Activated CD8-positive, alpha-beta memory T cell treated with anti-CD3 and anti-CD28 coated beads for 48 hours (primary cell): ENCODE data around the gene UBQLN4.

Source experiments
- DNase-seq, 3 experiments: peaks; one replicate each; pipeline ENCODE4 v3.0.0-alpha.2; 2020; ENCODE audit warnings: low read depth in 2 of 3, low spot score in 2 of 3

UBQLN4 gene

DNA sequence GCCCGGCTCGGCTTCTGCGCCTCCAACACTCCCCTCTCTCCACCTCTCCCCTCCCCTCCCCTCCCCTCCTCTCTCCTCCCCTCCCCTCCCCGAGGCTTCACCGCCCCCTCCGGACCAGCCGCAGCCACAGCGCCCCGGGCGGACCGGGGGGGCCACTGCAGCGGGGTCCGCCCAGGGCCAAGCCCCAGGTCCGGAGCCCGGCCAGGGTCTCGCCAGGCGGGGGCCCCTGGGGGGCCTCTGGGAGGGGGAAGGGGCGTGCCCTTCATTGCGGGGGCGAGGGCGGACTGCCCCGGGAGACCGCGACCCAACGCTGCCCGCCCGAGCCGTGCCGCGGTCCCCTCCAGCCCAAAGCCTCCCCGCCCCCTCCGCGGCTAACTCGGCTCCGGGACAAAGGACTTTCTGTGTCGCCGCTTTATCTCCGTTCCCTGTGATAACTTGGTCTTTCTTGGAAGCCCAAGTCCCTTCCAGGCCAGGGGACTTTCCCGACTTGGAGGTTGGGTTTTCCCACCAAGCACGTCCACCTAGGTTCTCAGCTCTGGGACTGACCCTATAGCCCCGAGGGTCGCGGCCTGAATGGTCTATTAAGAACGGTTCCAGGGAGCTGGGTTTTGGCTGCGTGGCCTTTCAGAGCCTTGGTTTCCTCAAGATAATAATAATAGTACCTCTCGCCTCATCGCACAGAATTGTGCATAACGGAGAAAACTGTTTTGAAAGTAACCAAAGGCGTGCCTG lies at the start of gene UBQLN4:
UBQLN4 (minus strand) TSS at position 31 of the 732 bp plus-strand sequence. CDS start 97 bp downstream, outside the sequence.
- DNase-seq = peak; percentile 64 to 81 (median 64)

DNA sequence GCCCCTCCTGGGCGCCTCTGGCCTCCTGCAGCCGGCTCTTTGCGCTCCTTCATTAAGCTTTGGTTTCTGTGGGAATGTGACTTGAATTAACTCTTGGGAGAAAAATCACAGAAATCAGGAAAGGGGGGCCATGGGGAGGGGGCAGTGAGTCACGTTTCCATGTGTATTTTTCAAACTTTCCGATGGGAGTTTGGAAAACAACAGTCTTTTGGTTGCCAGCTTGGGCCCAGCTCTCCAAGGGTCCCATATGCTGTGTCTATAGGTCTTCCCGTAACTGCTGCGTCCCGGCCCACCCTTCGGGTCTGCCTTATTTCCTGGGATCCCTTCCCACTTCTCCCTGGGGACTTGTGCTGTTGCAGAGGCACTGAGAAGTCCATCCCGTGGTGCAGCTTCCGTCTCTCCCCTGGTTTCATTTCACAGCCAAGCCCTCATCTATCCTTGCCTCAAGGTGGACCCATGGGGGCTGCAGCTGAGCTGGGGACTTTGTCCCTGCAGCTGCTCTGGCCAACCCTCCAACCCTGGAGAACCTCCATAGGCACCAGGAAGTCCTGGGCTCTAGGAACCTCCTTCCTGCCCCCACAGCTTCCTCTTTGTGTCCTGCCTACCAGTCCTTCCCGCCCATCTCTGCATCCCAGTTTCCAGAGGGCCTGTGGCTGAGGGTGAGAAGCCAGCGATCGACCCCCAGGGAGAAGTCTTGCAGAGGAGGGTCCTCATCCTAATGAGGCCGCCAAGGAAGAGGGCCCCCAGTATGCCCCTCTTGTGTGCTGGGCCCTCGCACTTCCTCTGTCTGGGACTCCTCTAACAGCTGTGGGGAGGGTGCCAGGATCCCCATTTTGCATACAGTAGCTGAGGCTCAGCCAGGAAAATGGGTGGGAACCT lies 49.3 kb upstream of the UBQLN4 start:
- no peak for DNase-seq

DNA sequence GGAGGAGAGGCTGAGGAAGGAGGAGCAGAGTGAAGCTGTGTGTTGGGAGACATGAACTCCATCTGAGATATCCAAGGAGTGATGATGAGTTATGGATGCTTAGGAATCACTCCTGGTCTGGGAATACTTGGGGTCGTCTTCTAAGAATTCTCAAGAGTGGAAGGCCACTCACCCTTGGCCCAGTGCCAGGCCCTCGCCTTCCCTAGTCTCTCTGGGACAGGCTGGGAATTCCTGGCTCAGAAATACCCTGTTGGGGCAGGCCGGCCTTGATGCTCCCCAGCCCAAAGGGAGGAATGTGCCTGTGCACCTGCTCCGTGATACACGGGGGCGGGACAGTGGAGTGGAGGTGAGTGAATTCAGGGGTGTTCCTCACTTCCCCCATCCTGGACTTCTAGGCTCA lies 48.3 kb upstream of the UBQLN4 start:
- no peak for DNase-seq

DNA sequence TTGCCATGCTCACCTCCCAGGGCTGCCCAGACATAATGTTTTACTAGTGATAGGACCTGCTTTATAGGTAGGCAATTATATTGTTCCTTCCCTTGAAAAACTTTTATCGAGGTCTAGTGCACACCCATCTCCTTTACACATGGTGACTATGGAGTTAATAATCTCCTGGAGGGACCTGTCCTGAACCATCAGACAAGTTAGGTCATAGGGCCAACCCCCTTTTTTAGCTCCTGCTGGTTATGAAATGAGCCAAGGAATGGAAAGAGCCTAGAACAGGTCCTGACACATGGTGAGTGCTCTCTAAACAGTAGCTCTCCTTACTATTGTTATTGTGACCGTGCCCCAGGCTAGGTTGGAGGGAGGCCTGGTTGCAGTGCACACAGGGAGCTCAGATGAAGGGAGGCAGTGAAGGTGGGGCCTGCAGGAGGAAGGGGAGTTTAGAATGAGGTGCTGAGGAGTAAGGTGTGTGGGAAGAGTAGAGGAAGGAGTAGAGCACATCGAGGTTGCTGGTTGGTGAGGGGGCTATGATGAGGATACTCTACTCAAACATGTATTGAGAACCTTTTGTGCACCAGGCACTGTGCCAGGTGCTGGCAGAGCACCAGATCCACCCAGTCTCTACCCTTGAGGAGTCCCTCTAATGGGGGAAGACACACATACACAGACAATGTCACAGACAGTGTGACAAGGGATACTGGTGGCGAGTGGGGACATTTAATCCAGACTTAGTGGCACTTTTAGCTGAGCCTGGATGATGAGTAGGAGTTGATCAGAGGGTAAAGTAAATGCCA lies 46.8 kb upstream of the UBQLN4 start:
- DNase-seq = no peak

DNA sequence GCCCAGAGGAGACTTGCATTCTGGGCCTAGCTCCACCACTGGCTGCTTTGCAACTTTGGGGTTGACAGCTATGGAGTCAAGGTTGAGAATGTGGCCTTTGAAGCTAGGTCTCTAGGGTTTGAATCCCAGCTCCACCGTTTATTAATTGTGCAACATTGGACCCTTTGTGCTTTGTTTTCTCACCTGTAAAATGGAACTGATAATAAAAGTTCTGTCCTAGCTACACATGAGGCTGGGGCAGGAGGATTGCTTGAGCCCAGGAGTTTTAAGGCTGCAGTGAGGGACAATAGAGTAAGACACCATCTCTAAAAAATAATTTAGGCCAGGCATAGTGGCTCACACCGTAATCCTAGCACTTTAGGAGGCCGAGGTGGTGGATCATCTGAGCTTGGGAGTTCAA lies 45.7 kb upstream of the UBQLN4 start:
- DNase-seq = no peak

DNA sequence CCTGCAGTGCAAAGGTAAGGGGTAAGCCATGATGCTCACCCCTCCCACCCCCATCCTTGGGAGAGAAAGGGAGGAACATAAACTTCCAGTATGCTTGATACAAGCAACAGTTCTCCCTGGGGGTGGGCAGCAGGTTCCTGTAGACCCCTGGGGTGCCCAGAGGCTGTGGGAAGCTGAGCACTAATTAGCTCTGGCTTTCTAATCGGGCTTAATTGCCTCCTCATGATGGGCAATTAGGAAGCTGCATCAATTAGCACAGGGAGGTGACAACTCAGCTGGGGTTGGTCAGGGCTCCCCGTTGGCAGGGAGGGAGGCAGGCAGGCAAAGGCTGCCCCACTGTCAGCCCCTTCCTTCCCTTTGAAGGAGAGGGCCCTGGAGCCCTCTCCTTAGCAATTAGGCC lies 45.2 kb upstream of the UBQLN4 start:
- no peak for DNase-seq

DNA sequence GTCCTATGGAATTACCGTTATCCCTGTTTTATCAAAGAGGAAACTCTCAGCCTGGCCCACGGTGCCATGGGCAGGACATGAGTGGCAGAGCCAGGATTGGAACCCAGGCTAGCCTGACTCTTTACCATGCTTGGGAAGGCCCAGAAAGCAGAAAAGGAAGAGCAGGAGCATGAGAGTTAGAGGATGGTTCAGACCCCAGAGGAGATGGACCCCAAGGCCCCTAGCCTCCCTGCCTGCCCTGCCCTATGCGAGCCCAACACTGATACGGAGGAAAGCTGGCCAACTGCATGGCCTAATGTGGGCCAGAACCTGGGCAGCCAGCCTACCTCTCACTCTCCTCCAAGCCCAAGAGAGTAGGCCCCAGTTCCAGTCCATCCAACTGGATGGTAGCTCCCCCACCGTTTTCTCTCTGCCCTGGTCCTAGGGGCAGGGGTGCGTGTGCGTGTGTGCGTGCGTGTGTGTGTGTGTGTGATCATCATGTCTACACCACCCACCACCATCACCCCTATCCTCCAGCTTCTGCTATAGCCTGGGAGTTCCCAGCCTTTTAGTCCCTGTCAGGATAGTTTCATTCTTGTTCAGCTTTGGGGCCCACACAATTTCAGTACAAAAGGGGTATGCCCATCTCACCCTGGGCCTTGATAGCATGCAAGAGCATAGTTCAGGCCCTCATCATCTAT lies 44.0 kb upstream of the UBQLN4 start:
- peak in 1 of 3 experiments; percentile 36 for DNase-seq

DNA sequence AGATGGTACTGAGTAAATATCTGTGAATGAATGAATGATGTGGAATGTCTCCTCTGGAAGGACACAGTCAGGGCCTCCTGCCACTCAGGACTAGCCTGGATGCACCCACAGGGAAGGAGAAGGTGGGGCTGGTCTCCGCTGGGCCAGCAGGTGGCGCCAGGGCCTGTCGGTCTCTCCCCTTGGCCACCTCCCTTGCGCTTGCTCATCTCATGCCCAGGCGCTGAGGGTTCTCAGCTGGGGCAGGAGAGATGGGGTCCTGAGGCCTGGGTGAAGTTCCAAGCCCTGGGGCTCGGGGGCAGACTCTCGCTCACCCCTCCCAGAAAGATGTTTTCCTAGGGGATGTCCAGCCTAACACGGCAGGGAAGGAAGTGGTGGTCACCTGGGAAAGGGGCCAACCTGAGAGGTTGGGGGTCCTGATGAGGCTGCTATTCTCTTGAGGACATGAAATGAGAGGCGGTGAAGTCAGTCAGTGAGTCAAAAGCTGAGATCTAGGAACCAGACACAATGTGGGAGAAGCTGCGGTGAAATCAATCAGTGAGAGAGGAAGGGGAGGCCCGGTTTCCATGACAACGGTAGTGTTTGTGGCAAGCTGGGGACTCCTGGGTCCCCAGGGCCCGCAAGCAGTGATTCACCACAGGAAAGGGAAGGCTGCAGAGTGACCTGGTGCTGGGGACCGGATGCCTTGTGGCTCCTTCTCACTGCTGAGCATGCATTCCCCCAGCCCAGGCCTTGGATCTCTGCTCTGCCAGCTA lies 43.2 kb upstream of the UBQLN4 start:
- peak; percentile 78 to 82 (median 81) for DNase-seq

DNA sequence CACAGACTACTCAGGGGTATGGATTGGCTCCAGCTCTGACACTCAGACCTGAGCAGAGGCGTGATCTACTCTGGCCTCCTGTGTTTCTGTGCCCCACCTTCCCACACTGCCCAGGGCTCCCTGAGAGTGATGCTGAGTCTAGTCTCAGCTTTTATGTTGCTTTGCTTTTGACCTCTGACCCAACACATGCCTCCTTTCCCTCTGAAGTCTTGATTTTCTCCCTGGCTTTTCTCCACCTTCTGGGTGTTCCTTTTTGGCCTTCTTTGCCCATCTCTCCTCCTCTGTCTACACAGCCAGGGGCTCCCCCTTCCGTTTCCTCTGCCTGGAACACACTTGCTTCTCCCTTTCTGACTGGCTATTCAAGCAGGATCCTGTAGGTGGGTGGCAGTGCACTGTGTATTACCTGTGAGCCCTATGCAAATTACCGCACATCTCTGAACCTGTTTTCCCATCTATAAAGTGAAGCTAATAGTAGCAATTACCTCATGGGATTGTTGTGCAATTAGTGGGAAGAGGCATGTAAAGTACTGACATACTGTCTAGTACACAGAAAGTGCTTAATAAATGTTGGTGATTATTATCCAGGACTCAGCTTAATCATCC lies 42.4 kb upstream of the UBQLN4 start:
- no peak for DNase-seq

DNA sequence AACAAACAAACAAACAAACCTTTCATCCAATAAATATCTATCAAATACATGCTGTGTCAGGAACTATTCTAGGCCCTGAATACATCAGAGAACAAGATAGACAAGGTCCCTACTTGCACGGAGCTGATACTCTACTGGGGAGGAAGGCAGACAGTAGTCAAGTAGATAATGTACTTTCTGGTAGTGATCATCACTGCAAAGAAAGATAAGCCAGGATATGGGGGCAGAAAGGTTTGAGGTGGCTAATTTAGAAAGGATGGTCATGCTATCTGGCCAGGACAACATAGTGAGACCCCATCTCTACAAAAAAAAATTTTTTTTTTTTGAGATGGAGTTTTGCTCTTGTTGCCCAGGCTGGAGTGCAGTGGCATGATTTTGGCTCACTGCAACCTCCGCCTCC lies 38.0 kb upstream of the UBQLN4 start:
- no peak for DNase-seq

DNA sequence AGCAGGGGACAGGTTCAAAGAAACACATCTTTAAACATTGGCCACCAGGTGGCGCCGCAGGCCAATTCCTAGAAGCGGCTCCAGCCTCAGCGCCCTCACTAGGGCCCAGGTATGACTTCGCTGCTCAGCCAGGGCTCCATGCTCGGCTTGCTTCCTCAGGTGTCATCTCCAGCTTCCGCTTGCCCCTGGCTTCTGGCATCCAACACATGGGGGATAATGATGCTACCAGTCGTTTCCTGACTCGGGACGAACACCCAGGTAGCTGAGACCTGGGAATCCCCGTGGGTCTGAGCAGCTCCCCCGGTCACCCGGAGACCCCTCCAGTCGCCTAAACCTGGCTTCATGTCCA lies 37.2 kb upstream of the UBQLN4 start:
- peak; percentile 61 to 91 (median 89) for DNase-seq

DNA sequence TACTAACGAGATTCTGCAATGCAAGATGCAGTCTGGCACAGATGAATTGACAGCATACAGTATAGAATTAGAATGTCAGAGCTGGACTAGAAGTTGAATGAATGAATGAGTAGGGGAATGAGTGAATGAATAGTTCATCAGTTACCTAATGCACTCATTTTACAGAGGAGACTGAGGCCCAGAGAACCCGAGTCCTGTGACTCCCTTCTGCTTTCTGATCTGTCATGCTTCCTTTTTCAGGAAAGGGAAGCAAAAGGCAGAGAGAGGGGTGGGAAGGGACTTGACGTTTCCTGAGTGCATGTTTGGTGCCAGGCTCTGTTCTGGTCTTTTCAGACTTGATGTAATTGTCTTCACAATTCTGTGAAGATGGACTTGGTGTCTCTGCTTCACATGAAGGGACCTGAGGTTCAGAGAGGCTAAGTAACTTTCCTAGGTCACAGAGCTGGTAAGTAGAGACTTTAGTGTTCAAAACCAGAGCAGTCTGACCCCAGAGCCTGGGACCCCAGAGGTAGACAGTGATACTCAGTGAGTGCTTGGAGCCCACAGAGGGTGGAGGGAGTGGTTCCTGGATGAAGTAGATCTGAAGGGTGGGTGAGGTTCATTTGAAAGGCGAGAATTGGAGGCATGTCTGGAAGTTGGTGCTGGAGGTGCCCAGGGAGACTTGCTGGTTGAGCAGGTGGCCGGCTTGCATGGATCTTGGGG lies 36.7 kb upstream of the UBQLN4 start:
- DNase-seq = no peak

DNA sequence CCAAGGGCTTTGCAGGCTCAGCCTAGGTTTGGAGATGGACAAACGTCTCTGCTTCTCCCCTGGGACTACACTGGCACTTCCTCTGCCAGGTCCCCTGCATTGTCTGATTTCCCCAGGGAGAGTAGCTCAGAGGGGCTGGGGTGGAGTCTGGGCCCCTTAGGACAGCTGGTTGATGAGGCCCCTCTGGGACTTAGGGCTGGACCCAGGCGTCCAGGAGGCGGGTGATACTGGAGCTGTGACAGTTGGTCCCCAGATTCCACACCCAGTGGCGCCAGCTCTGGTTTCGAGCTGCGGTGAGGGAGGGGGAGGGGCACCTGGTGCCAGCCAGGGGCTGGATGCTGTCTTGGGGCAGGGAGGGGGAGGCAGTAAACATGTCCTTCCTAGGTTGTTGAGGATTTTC lies 36.1 kb upstream of the UBQLN4 start:
- no peak for DNase-seq

DNA sequence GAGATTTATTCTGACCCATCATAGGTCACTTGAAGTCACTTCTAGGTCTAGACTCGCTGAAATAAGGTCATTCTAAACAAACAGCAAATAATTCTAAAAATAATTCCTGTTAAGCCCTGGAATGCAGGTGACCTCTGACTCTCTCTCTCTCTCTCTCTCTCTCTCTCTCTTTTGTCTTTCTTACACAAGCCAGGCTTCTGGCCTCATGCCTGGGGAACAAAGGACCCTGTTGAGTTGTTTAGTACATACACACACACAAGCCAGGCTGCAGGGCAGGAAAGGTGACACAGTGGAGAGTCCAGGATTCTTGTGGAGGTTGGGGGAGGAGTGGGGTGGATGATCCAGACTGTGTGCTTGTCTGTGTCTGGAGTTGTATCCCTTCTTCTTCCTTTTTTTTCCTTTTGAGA lies 32.7 kb upstream of the UBQLN4 start:
- DNase-seq = no peak

DNA sequence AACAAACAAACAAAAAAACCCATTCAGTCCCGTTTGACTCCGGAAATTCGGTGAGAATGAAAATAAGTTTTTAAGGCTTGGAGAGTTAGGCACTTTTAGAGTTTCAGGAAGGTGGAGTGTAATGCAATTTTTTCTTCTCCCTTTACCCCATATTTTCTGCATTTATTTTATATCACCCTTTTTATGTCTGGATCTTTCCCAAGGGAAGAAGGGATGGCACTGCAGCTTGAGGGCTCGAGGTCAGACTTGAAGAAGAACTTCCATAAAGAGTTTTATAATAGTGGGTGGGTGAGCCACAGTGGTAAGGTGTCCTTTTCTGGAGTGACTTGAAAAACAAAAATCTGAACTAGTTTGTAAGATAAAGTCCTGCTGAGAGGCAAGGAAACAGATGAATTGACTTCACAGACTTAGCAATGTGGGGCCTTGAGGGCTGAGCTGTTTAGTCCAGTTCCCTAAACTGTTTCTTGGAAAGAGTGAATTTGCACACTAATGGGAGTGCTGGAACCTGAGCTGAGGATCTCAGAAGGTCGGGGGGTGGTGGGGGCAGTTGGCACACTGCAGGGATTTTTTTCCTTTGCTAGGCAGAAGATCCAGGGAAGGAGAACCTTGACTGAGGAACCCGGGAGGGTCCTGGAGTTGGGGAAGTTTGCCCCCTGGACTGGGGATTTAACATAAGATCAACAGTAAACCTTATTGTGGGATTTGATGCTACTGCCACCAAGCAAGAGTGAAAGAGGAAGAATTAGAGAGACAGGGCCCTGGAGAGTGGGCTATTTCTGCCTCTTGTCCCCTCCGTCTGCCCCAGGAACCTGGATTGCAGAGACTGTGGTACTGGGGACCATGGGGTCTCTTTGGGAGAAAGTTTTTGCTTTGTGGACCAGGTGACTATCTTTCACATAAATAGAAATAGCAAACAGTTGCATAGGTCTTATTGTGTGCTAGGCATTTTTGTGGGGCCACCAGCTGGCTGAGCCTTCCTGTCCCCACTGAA lies 30.5 kb upstream of the UBQLN4 start:
- DNase-seq = no peak

DNA sequence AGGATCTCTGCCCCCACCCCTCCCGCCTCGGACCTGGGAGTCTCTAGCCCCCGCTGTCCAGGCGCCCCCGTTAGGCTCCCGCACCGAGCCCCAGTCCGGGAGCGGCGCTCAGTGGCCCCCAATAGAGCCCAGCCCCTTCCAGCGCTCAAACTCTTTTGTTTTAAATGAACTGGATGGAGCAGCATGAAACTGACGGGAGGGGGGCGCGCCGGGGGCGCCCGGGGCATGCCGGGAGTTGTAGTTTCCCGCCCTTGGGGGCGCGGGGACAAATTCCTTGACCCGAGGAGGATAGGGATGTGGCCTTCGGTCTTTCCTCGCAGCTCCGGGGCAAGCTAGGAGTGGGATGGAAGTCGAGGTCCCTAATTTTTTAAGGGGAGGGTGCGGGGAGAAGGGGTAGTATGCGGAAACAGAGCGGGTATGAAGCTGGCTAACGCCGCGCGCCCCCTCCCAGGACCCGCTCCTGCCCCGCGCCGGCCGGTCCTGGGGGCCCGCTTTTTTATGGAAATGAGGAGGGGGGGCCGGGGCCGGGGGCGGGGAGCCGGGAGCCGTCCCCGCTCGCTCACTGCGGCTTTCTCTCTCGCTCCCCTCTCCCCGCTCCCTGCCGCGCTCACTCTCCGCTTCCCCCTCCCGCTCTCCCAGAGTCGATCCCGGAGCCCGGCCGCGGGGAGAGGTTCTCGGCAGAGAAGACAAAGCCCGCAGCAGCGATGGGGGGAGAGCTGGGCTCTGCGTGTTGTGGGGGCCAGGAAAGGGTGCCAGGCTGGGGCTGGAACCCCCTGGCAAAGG lies 28.9 kb upstream of the UBQLN4 start, which contains the start of gene MEX3A:
MEX3A (minus strand) TSS at position 157 of the 783 bp plus-strand sequence. CDS start 467 bp downstream, outside the sequence.
- no peak for DNase-seq

DNA sequence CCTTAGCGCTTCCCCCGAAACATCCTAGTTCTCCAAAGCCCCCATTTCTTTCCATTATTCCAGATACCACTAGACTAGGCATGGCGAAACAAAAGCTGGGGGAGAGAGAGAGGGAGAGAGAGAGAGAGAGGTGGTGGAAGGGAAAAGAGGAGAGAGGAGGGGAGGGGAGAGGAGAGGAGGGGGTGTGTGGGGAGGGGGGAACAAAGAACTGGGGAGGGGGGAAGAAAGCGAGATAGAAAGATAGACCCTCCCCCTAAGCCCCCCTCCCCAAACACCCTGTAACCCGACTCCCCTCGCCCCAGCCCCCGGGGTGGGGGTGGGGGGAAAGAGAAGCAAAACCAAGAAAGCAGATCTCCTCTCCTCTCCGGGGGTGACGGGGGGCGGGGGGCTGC lies 28.3 kb upstream of the UBQLN4 start:
- DNase-seq = no peak
